ENCODE measurements around the gene B4GALT4. TPM values are rescaled to one million over a fixed set of nuclear protein-coding genes. Genes with fewer than 3 reads are reported as not detected.
A peak's percentile ranks its signal among the peaks of the same experiment; 100 is the strongest.
"Not testable (repeated sequence)": the region's sequence is repeated elsewhere in the genome, so short reads cannot be mapped to it uniquely, and the experiment has no call there.

The B4GALT4 gene
- total RNA-seq, 1 experiment from 2014 or later = 18.3 TPM

DNA sequence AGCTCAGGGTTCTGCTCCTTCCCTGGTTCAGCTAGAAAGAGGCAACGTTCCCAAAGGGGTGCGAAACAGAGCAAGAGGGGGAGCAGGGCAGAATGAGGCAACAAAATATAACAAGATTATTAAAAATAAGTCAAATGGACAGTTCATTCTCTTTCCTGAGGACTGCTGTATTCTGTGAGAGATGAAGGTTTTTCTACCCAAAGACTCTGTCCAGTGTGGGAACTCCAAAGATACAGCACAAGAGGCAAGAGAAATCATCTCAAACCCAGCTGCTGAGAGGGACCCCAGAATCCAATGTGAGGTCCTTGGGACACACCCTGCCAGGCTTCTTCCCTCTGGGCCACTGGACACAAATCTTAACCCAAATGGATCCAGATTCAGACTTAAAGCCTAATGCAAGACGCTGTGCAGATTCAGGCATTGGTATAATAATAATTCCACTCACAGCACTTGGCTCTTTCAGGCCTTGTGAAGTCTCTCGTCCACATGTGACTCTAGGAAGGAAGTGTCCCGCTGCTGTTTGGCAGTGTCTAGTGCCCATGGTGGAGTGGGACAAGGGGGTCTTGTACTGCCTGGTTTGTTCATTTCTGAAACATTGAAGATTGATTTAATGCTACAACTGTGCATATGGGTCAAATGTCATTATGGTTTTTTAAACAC, 39.0 kb upstream of the B4GALT4 start:
- BruUV-seq (replicated peaks) = no TSS peak

GRCh38 chr3:119279101-119279554, 38.5 kb upstream of the B4GALT4 start:
- Mint-ChIP-seq H3K4me1 (ENCODE audit: insufficient read depth, unreplicated experiment) (no peaks in the 10 kb centered on the region), H3K4me3 (ENCODE audit: unreplicated experiment) (no peak overlapping the region), H3K9me3 (ENCODE audit: unreplicated experiment) (no peaks in the 10 kb centered on the region), H3K36me3 (ENCODE audit: insufficient read depth, unreplicated experiment) (no peaks in the 10 kb centered on the region), H3K27ac (ENCODE audit: low read depth, unreplicated experiment) (no peak overlapping the region), H3K27me3 (ENCODE audit: insufficient read depth, unreplicated experiment) (no peaks in the 10 kb centered on the region)
- intact Hi-C loops (cut with micrococcal nuclease) = loop anchor here (10.0 kb wide), 1 partner anchor 906 kb away; no protein-coding TSS in a partner anchor
- POLR2A ChIA-PET = no interaction called here
- TF ChIP-seq, protein P1, sequence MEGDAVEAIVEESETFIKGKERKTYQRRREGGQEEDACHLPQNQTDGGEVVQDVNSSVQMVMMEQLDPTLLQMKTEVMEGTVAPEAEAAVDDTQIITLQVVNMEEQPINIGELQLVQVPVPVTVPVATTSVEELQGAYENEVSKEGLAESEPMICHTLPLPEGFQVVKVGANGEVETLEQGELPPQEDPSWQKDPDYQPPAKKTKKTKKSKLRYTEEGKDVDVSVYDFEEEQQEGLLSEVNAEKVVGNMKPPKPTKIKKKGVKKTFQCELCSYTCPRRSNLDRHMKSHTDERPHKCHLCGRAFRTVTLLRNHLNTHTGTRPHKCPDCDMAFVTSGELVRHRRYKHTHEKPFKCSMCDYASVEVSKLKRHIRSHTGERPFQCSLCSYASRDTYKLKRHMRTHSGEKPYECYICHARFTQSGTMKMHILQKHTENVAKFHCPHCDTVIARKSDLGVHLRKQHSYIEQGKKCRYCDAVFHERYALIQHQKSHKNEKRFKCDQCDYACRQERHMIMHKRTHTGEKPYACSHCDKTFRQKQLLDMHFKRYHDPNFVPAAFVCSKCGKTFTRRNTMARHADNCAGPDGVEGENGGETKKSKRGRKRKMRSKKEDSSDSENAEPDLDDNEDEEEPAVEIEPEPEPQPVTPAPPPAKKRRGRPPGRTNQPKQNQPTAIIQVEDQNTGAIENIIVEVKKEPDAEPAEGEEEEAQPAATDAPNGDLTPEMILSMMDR (IDR thresholded peaks at IDR 0.05; ENCODE audit: unreplicated experiment) = no peak
- no TSS peak for BruUV-seq (replicated peaks)
- CTCF ChIA-PET = no interaction called here
- DNase-seq (ENCODE audit: unreplicated experiment) = peak; percentile 28

More for the DNA sequence above, 39.0 kb upstream of the B4GALT4 start:
- TF ChIP-seq, protein P1 (IDR thresholded peaks at IDR 0.05; ENCODE audit: unreplicated experiment) = no peak
- Mint-ChIP-seq H3K4me1 (ENCODE audit: insufficient read depth, unreplicated experiment) (no peaks in the 10 kb centered on the region), H3K4me3 (ENCODE audit: unreplicated experiment) (no peak overlapping the region), H3K27me3 (ENCODE audit: insufficient read depth, unreplicated experiment) (no peaks in the 10 kb centered on the region), H3K36me3 (ENCODE audit: insufficient read depth, unreplicated experiment) (no peaks in the 10 kb centered on the region), H3K9me3 (ENCODE audit: unreplicated experiment) (no peaks in the 10 kb centered on the region), H3K27ac (ENCODE audit: low read depth, unreplicated experiment) (no peak overlapping the region)
- POLR2A ChIA-PET = no interaction called here
- intact Hi-C loops (cut with micrococcal nuclease) = loop anchor here (10.0 kb wide), 1 partner anchor 905 kb away; no protein-coding TSS in a partner anchor
- DNase-seq (ENCODE audit: unreplicated experiment) = no peak
- CTCF ChIA-PET = interaction anchor here (1.2 kb wide), 1 partner anchor 14 kb away, joined by 3 read pairs; the partner anchor contains the start of gene ARHGAP31

DNA sequence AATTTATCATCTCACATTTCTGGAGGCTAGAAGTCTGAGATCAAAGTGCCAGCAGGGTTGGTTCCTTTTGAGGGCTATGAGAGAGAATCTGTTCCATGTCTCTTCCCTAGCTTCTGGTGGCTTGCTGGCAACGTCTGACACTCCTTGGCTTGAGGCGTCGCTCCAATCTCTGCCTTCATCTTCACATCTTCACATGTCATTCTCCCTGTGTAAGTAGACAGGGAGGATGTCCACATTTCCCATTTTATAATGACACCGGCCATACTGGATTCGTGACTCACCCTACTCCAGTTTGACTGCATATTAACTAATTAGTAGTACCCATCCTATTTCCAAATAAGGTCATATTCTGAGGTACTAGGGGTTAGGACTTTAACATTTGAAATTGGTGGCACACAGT, 36.0 kb upstream of the B4GALT4 start:
- TF ChIP-seq, protein P1 (IDR thresholded peaks at IDR 0.05; ENCODE audit: unreplicated experiment) = no peak
- Mint-ChIP-seq H3K4me3 (ENCODE audit: unreplicated experiment) (no peak overlapping the region), H3K27me3 (ENCODE audit: insufficient read depth, unreplicated experiment) (peaks cover under 1% of the 10 kb centered on the region), H3K36me3 (ENCODE audit: insufficient read depth, unreplicated experiment) (no peaks in the 10 kb centered on the region), H3K27ac (ENCODE audit: low read depth, unreplicated experiment) (no peak overlapping the region), H3K9me3 (ENCODE audit: unreplicated experiment) (no peaks in the 10 kb centered on the region), H3K4me1 (ENCODE audit: insufficient read depth, unreplicated experiment) (no peaks in the 10 kb centered on the region)
- ChIA-PET POLR2A (no interaction called here), CTCF (interaction anchor here (0.6 to 3.5 kb wide), 4 partner anchors 16 to 512 kb away, joined by 3 to 25 read pairs (median 8); partner anchors contain the start of gene ARHGAP31)
- DNase-seq (ENCODE audit: unreplicated experiment) = no peak
- intact Hi-C loops (cut with micrococcal nuclease) = loop anchor here (10.0 kb wide), 1 partner anchor 908 kb away; no protein-coding TSS in a partner anchor
- BruUV-seq (replicated peaks) = no TSS peak

- POLR2A ChIA-PET = interaction anchor here (0.7 kb wide), 1 partner anchor 107 kb away, joined by 3 read pairs; no protein-coding TSS in a partner anchor
- DNase-seq (ENCODE audit: unreplicated experiment); BruUV-seq (replicated peaks); H3K4me1 Mint-ChIP-seq (ENCODE audit: insufficient read depth, unreplicated experiment); H3K36me3 Mint-ChIP-seq (ENCODE audit: insufficient read depth, unreplicated experiment); H3K4me3 Mint-ChIP-seq (ENCODE audit: unreplicated experiment); H3K27ac Mint-ChIP-seq (ENCODE audit: low read depth, unreplicated experiment): not testable (repeated sequence)
- intact Hi-C loops (cut with micrococcal nuclease) = loop anchor here (10.0 kb wide), 1 partner anchor 915 kb away; no protein-coding TSS in a partner anchor
- Mint-ChIP-seq H3K27me3 (ENCODE audit: insufficient read depth, unreplicated experiment) (peaks cover 37% of the 10 kb centered on the region), H3K9me3 (ENCODE audit: unreplicated experiment) (peaks cover 12% of the 10 kb centered on the region)
- CTCF ChIA-PET = interaction anchor here (0.6 kb wide), 1 partner anchor 855 kb away, joined by 4 read pairs; no protein-coding TSS in a partner anchor
Observed at GRCh38 chr3:119270212-119270611, 29.5 kb upstream of the B4GALT4 start.

Data from MCF 10A (cell line).